ENCODE data around the gene RNASET2. TPM values are rescaled to one million over a fixed set of nuclear protein-coding genes. Genes with fewer than 3 reads are reported as not detected.

Gene RNASET2
- total and polyA plus RNA-seq, 7 donors, result 2.8 to 10.1 (median 3.9) TPM

DNA sequence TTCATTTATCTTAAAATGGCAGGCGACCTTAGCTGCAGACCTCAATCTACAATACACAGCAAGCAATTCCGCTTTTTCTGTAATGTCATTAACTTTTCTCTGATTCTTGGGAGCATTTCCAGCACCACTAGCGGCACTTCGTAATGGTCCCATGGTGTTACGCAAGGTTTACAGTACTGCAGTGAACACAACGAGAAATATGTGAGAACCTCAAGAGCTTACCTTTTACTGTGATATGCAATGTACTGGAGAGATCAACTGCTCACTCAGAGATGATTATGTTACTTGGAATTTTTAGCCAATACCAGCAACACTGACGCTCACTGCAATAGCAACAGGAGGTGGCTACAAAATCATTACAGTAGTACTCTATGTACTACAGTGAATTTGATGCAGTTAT lies 40.1 kb upstream of the RNASET2 start:
- no peaks in the 10 kb centered on the region for H3K27me3 ChIP-seq (ENCODE audit: insufficient read depth in 3 of 3, low read length in 2 of 3)
- H3K36me3 ChIP-seq (ENCODE audit: insufficient read depth in 1 of 2, low read depth in 1 of 2), result peaks cover 0 to 4% of the 10 kb centered on the region in 2 donors
- no peaks in the 10 kb centered on the region for H3K9me3 ChIP-seq
- TF ChIP-seq, protein P1, sequence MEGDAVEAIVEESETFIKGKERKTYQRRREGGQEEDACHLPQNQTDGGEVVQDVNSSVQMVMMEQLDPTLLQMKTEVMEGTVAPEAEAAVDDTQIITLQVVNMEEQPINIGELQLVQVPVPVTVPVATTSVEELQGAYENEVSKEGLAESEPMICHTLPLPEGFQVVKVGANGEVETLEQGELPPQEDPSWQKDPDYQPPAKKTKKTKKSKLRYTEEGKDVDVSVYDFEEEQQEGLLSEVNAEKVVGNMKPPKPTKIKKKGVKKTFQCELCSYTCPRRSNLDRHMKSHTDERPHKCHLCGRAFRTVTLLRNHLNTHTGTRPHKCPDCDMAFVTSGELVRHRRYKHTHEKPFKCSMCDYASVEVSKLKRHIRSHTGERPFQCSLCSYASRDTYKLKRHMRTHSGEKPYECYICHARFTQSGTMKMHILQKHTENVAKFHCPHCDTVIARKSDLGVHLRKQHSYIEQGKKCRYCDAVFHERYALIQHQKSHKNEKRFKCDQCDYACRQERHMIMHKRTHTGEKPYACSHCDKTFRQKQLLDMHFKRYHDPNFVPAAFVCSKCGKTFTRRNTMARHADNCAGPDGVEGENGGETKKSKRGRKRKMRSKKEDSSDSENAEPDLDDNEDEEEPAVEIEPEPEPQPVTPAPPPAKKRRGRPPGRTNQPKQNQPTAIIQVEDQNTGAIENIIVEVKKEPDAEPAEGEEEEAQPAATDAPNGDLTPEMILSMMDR (IDR thresholded peaks at IDR 0.05), result no peak
- no peak overlapping the region for H3K27ac ChIP-seq
- no peak for ATAC-seq
- DNase-seq, result no peak
- intact Hi-C loops (cut with DNase I), result loop anchor here (5.0 kb wide), 1 partner anchor 39 kb away; the partner anchor contains the start of gene RNASET2 (in 2 of the 2)
- H3K4me3 ChIP-seq, result no peak overlapping the region
- 94 to 95% (median 95%) methylated on average over 7 of the region's 7 CpGs for WGBS, 3 donors
- H3K4me1 ChIP-seq, result peaks cover 17% of the 10 kb centered on the region

- Histone ChIP-seq H3K4me1 (no peaks in the 10 kb centered on the region), H3K36me3 (ENCODE audit: insufficient read depth in 1 of 2, low read depth in 1 of 2) (no peaks in the 10 kb centered on the region), H3K9me3 (no peaks in the 10 kb centered on the region), H3K4me3 (no peak overlapping the region), H3K27ac (no peak overlapping the region), H3K27me3 (ENCODE audit: insufficient read depth in 3 of 3, low read length in 2 of 3) (no peaks in the 10 kb centered on the region)
- ATAC-seq (no peak), DNase-seq (no peak)
- TF ChIP-seq, protein P1 (IDR thresholded peaks at IDR 0.05), result peak; percentile 31
- intact Hi-C loops (cut with DNase I), result loop anchor here (5.0 to 10.0 kb wide), 3 partner anchors 207 to 217 kb away; no protein-coding TSS in a partner anchor
- WGBS, 3 donors, result 57 to 73% (median 68%) methylated on average over 6 to 10 of the region's 10 CpGs
Measured at GRCh38 chr6:166989427-166990032, 33.2 kb upstream of the RNASET2 start.

DNA sequence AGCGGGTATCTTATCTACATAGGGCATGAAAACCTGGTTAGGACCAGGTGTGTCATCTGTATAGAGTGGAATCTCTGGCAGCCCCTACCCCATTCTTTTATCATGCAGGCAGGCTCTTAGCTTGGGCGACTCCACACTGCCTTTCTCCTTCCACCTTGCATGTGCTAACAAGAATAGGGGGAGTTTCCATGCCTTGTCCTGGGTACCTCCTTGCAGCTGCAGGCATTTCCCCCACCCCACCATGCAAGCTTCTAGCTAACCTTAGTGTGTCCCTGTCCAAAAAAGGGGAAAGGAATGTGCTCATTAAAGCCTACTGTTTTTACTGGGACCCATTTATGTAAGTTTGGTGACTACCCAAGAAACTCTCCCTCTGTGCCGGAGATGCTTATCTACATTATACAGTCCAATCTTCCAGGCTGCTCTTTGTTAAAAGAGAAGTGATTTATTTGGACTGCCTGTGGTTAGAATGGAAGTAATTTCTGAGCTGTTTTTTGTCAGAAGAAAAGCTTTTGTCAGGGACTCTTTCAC lies 32.4 kb upstream of the RNASET2 start:
- no peak overlapping the region for H3K4me3 ChIP-seq
- ATAC-seq (no peak), DNase-seq (no peak)
- no peaks in the 10 kb centered on the region for H3K36me3 ChIP-seq (ENCODE audit: insufficient read depth in 1 of 2, low read depth in 1 of 2)
- no peak overlapping the region for H3K27ac ChIP-seq
- intact Hi-C loops (cut with DNase I), result loop anchor here (5.0 to 10.0 kb wide), 2 partner anchors 214 to 216 kb away; no protein-coding TSS in a partner anchor
- WGBS, 3 donors, result 89 to 91% (median 91%) methylated on average over 3 of the region's 3 CpGs
- no peaks in the 10 kb centered on the region for H3K27me3 ChIP-seq (ENCODE audit: insufficient read depth in 3 of 3, low read length in 2 of 3)
- no peaks in the 10 kb centered on the region for H3K9me3 ChIP-seq
- no peaks in the 10 kb centered on the region for H3K4me1 ChIP-seq
- TF ChIP-seq, protein P1 (IDR thresholded peaks at IDR 0.05), result no peak

DNA sequence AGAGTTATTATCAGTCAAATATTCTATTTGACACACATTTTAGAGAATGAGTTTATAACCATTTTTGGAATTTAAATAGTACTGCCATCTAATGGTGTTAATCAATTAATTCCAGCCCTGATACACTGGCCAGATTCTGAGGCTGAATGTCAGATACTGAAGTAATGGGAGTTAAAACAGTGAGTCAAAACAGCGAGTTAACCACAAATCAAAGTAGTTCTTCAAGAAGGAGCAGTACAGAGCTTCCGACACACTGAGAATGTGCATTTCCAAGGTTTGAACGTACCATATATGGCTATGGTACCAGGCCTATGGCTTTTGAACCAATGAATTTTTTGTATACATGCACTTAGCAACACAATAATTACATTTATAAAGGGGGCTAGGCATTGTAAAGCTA lies 31.6 kb upstream of the RNASET2 start:
- H3K27me3 ChIP-seq (ENCODE audit: insufficient read depth in 3 of 3, low read length in 2 of 3), result no peaks in the 10 kb centered on the region
- no peak overlapping the region for H3K4me3 ChIP-seq
- no peak for ATAC-seq
- no peaks in the 10 kb centered on the region for H3K36me3 ChIP-seq (ENCODE audit: insufficient read depth in 1 of 2, low read depth in 1 of 2)
- 76 to 90% (median 79%) methylated on average over 3 of the region's 3 CpGs for WGBS, 3 donors
- no peak for DNase-seq
- no peaks in the 10 kb centered on the region for H3K9me3 ChIP-seq
- intact Hi-C loops (cut with DNase I), result loop anchor here (5.0 to 10.0 kb wide), 2 partner anchors 213 to 216 kb away; no protein-coding TSS in a partner anchor
- H3K27ac ChIP-seq, result no peak overlapping the region
- no peaks in the 10 kb centered on the region for H3K4me1 ChIP-seq
- TF ChIP-seq, protein P1 (IDR thresholded peaks at IDR 0.05), result no peak

Data from psoas muscle (tissue), 8 donors.